ENCODE data around the gene CITED4. TPM values are rescaled to one million over a fixed set of nuclear protein-coding genes. Genes with fewer than 3 reads are reported as not detected.
A peak's percentile ranks its signal among the peaks of the same experiment; 100 is the strongest.

CITED4 gene, protein sequence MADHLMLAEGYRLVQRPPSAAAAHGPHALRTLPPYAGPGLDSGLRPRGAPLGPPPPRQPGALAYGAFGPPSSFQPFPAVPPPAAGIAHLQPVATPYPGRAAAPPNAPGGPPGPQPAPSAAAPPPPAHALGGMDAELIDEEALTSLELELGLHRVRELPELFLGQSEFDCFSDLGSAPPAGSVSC
- total RNA-seq (2014; rRNA removed; shearing (Covaris generic)): 2.0 TPM in 1 of 2 replicates, not detected in the other
- total RNA-seq (2022): not detected in 2 replicates
- Bru-seq, nascent RNA: not detected
- percentile 30 among the genes with signal in this experiment for BruChase-seq, experiment 1, labeled RNA remaining after a 6-hour chase
- percentile 28 among the genes with signal in this experiment for BruChase-seq, experiment 2, labeled RNA remaining after a 2-hour chase
- long read RNA-seq: 0 reads

DNA sequence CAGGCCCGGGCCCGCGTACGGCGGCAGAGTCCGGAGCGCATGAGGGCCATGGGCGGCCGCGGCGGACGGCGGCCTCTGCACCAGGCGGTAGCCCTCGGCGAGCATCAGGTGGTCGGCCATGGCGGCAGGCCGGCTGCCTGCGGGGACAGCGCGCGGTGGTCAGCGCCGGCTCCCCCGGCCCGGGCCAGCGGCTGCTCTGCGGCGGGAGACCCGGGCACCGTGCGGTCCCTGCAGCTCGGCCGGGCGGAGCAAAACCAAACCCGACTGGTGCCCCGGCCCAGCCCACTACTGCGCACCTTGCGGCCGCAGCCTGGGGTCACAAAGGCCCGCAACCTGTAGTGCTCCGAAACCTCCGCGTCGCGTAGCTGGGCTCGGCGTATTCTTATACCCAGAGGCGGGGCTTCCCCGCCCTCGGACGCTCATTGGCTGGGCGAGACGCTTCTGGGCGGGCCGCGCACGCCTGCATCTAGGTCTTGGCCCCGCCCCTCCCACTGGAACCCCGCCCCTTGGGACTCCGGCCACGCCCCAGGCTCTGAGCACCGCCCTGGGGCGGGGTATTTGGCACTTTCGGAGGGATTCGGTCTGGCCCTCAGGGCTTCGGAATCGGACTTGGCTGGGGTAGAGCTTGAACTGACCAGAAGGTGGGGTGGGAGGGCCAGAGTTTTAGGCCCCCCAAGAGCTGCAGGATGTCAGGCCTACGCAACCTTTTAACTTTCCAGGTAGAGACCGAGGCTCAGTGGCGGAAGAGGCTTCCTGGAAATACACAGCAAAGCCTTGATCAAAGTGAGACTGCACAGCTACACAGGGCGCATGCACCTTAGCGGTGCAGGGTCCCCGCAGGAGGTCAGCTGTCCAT is at the start of gene CITED4:
CITED4 (minus strand) TSS at position 356 of the 856 bp plus-strand sequence; CDS start at position 120, 236 bp downstream.
- POLR2A ChIA-PET: interaction anchor here (0.6 to 1.2 kb wide), 3 partner anchors 14 to 126 kb away, joined by 4 to 6 read pairs (median 4); no protein-coding TSS in a partner anchor
- H3K4me1 ChIP-seq (ENCODE audit: insufficient read depth, low read length, poor library complexity, severe bottlenecking): peaks cover 3% of the 10 kb centered on the region
- no peaks in the 10 kb centered on the region for H3K9me2 ChIP-seq (ENCODE audit: insufficient read depth, low read length)
- intact Hi-C loops (cut with micrococcal nuclease; ENCODE audit: unreplicated experiment): loop anchor here (2.0 kb wide), 1 partner anchor 91 kb away; no protein-coding TSS in a partner anchor
- no peak within 1 kb of the TSS for H3K27ac ChIP-seq (ENCODE audit: low read depth, low read length, poor library complexity, severe bottlenecking)
- no peaks in the 10 kb centered on the region for H3K36me3 ChIP-seq (ENCODE audit: insufficient read depth, low read length)
- peak within 1 kb of the TSS; percentile 66 for H3K4me3 ChIP-seq (ENCODE audit: low read depth, low read length, poor library complexity, severe bottlenecking)
- no TSS peak for BruUV-seq (replicated peaks)
- peak within 1 kb of the TSS; percentile 58 for H3K4me2 ChIP-seq (ENCODE audit: low read length)
- peak within 1 kb of the TSS; percentile 73 for H2AFZ ChIP-seq (ENCODE audit: low read length)
- no peaks in the 10 kb centered on the region for H3K79me2 ChIP-seq (ENCODE audit: insufficient read depth, low read depth, low read length)
- TF ChIP-seq, protein P1, sequence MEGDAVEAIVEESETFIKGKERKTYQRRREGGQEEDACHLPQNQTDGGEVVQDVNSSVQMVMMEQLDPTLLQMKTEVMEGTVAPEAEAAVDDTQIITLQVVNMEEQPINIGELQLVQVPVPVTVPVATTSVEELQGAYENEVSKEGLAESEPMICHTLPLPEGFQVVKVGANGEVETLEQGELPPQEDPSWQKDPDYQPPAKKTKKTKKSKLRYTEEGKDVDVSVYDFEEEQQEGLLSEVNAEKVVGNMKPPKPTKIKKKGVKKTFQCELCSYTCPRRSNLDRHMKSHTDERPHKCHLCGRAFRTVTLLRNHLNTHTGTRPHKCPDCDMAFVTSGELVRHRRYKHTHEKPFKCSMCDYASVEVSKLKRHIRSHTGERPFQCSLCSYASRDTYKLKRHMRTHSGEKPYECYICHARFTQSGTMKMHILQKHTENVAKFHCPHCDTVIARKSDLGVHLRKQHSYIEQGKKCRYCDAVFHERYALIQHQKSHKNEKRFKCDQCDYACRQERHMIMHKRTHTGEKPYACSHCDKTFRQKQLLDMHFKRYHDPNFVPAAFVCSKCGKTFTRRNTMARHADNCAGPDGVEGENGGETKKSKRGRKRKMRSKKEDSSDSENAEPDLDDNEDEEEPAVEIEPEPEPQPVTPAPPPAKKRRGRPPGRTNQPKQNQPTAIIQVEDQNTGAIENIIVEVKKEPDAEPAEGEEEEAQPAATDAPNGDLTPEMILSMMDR (conservative IDR thresholded peaks at IDR 0.05; ENCODE audit: low read length): 0 out of 2 replicates have a peak, but pooled peaks have one; percentile 24
- TF ChIP-seq EZH2phosphoT487 (IDR thresholded peaks at IDR 0.05; ENCODE audit: borderline replicate concordance, low read depth, low read length): no peak
- peak; percentile 96 for DNase-seq (ENCODE audit: low spot score)
- no peaks in the 10 kb centered on the region for H4K20me1 ChIP-seq (ENCODE audit: insufficient read depth, low read length)
- CTCF ChIA-PET (ENCODE audit: unreplicated experiment): interaction anchor here (1.1 kb wide), 1 partner anchor 58 kb away, joined by 3 read pairs; no protein-coding TSS in a partner anchor
- no peaks in the 10 kb centered on the region for H3K9me3 ChIP-seq (ENCODE audit: low read length)

DNA sequence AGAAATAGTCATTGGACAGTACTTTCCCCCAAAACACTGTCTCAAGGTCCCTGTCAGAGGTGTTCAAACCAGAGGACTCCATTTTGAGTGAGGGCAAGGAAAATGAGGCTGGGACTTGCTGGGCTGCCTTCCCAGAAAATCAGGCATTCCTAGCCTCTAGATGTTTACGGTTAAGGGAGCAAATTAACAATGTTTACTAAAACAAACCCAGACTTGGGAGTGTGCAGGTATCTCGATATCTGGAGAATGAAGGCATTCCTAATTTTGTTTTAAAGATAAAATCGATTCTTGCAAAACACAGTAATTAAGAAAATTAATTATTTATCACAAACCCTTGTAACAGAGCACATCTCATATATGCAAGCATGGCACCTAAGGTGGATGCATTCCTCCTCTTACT is 48.9 kb upstream of the CITED4 start:
- POLR2A ChIA-PET: interaction anchor here (0.6 kb wide), 1 partner anchor 46 kb away, joined by 3 read pairs; no protein-coding TSS in a partner anchor
- no peaks in the 10 kb centered on the region for H3K36me3 ChIP-seq (ENCODE audit: insufficient read depth, low read length)

More for the DNA sequence above, 48.9 kb upstream of the CITED4 start:
- no peak overlapping the region for H3K4me2 ChIP-seq (ENCODE audit: low read length)
- no peak overlapping the region for H3K27ac ChIP-seq (ENCODE audit: low read depth, low read length, poor library complexity, severe bottlenecking)
- no peaks in the 10 kb centered on the region for H3K79me2 ChIP-seq (ENCODE audit: insufficient read depth, low read depth, low read length)
- DNase-seq (ENCODE audit: low spot score): no peak
- CTCF ChIA-PET (ENCODE audit: unreplicated experiment): no interaction called here
- intact Hi-C loops (cut with micrococcal nuclease; ENCODE audit: unreplicated experiment): no loop called here
- TF ChIP-seq, protein P1 (conservative IDR thresholded peaks at IDR 0.05; ENCODE audit: low read length): no peak
- no peak for TF ChIP-seq EZH2phosphoT487 (IDR thresholded peaks at IDR 0.05; ENCODE audit: borderline replicate concordance, low read depth, low read length)
- no peaks in the 10 kb centered on the region for H3K9me2 ChIP-seq (ENCODE audit: insufficient read depth, low read length)
- H2AFZ ChIP-seq (ENCODE audit: low read length): no peak overlapping the region
- BruUV-seq (replicated peaks): no TSS peak
- H3K9me3 ChIP-seq (ENCODE audit: low read length): no peaks in the 10 kb centered on the region
- H3K4me1 ChIP-seq (ENCODE audit: insufficient read depth, low read length, poor library complexity, severe bottlenecking): no peaks in the 10 kb centered on the region
- no peaks in the 10 kb centered on the region for H4K20me1 ChIP-seq (ENCODE audit: insufficient read depth, low read length)
- no peak overlapping the region for H3K4me3 ChIP-seq (ENCODE audit: low read depth, low read length, poor library complexity, severe bottlenecking)
